HCT116 (cell line): ENCODE results near the gene TTLL10. TPM values are rescaled to one million over a fixed set of nuclear protein-coding genes. Genes with fewer than 3 reads are reported as not detected.

Source experiments
- ATAC-seq: fragments of 200-7000 bp; cut with Tn5 transposase; 2 replicates; pipeline ENCODE4 v1.9.1; 2020; ENCODE audit warnings: mild to moderate bottlenecking, moderate library complexity
- BruUV-seq: library from RNA; stranded (reverse); fragments of 400-500 nt; replicated peaks from 2 replicates; lab custom pipeline; 2021; lab: Mats Ljungman, UMichigan
- CTCF ChIA-PET: fragments of 300-600 bp; sonication (Branson Sonifier 250); formaldehyde crosslinking; loops from one replicate; lab custom pipeline; 2021; ENCODE audit warnings: antibody characterized with exemption; lab: Charles Lee
- POLR2A ChIA-PET: fragments of 300-600, 350-600 bp; sonication (Branson Sonifier 250); formaldehyde crosslinking; loops from one replicate; lab custom pipeline; 2021; ENCODE audit warnings: antibody characterized with exemption; lab: Charles Lee
- RAD21 ChIA-PET, 2 experiments: fragments of 300-600 bp; sonication (Branson Sonifier 250); formaldehyde crosslinking; loops; one replicate each; lab custom pipeline; 2023; ENCODE audit warnings: low total read pairs in 2 of 2; ENCODE audit not compliant: uncharacterized antibody in 2 of 2, unreplicated experiment in 2 of 2, low non-redundant PET in 1 of 2; lab: Charles Lee
- DNase-seq: peaks from one replicate; pipeline ENCODE4 v3.0.0-alpha.2; 2010; ENCODE audit warnings: low read depth, low spot score
- H2AFZ ChIP-seq: fragments of 200-600 bp; shearing (Covaris generic), sonication (generic); 2 replicates; pipeline ENCODE4 v1.6.1; 2017; ENCODE audit warnings: low read depth, mixed run types, mixed read lengths, antibody characterized with exemption, low read length; ENCODE audit not compliant: poor library complexity, severe bottlenecking
- H3K27ac ChIP-seq: 2 replicates; pipeline ENCODE4 v1.5.1; 2012; ENCODE audit warnings: low read depth, low read length
- H3K27me3 ChIP-seq: fragments of 200-600 bp; sonication (generic); 2 replicates; pipeline ENCODE4 v1.6.1; 2016; ENCODE audit warnings: mixed run types, low read length, mixed read lengths; ENCODE audit not compliant: insufficient read depth
- H3K36me3 ChIP-seq, 2 experiments: fragments of 200-500 bp in 1 of 2; fragments of 200-600 bp in 1 of 2; sonication (Bioruptor generic) in 1 of 2; sonication (generic) in 1 of 2; 2 replicates each; pipeline versions ENCODE4 v1.5.1 to v1.6.1; 2014 to 2016; ENCODE audit warnings: low read length in 2 of 2, inconsistent platforms in 1 of 2, mixed read lengths in 1 of 2, mixed run types in 1 of 2; ENCODE audit not compliant: insufficient read depth in 2 of 2, control insufficient read depth in 1 of 2
- H3K4me1 ChIP-seq, 2 experiments: fragments of 200-600 bp in 1 of 2; sonication (generic) in 1 of 2; 2 replicates each; pipeline versions ENCODE4 v1.5.1 to v1.6.1; 2012 to 2017; ENCODE audit warnings: low read length in 2 of 2, inconsistent platforms in 1 of 2, mild to moderate bottlenecking in 1 of 2, mixed read lengths in 1 of 2, mixed run types in 1 of 2, moderate library complexity in 1 of 2; ENCODE audit not compliant: insufficient read depth in 2 of 2, control insufficient read depth in 1 of 2
- H3K4me2 ChIP-seq: fragments of 200-600 bp; sonication (generic); 2 replicates; pipeline ENCODE4 v1.6.1; 2017; ENCODE audit warnings: mixed run types, low read length, mixed read lengths
- H3K4me3 ChIP-seq, 2 experiments: fragments of 200-600 bp in 1 of 2; sonication (generic) in 1 of 2; replicated peaks in 1 of 2; 2 replicates each; pipeline ENCODE4 v1.5.1; 2011 to 2016; ENCODE audit warnings: low read length in 2 of 2, control low read depth in 1 of 2, low read depth in 1 of 2, mild to moderate bottlenecking in 1 of 2, mixed read lengths in 1 of 2, mixed run types in 1 of 2
- H3K79me2 ChIP-seq: fragments of 200-600 bp; sonication (generic); 2 replicates; pipeline ENCODE4 v1.6.1; 2017; ENCODE audit warnings: mild to moderate bottlenecking, mixed run types, low read length, moderate library complexity, mixed read lengths; ENCODE audit not compliant: insufficient read depth
- H3K9ac ChIP-seq: fragments of 200-600 bp; sonication (generic); 2 replicates; pipeline ENCODE4 v1.6.1; 2016; ENCODE audit warnings: low read length, mixed read lengths
- H3K9me2 ChIP-seq: fragments of 200-600 bp; sonication (generic), shearing (Covaris generic); 2 replicates; pipeline ENCODE4 v1.6.1; 2017; ENCODE audit warnings: mixed run types, mild to moderate bottlenecking, moderate library complexity; ENCODE audit not compliant: insufficient read depth
- H3K9me3 ChIP-seq, 2 experiments: fragments of 200-500 bp in 1 of 2; fragments of 200-600 bp in 1 of 2; sonication (Bioruptor generic) in 1 of 2; sonication (generic) in 1 of 2; 2 replicates each; pipeline ENCODE4 v1.6.1; 2014 to 2017; ENCODE audit warnings: low read length in 2 of 2, mixed read lengths in 2 of 2, inconsistent platforms in 1 of 2, low read depth in 1 of 2, mild to moderate bottlenecking in 1 of 2, mixed run types in 1 of 2, moderate library complexity in 1 of 2; ENCODE audit not compliant: control insufficient read depth in 1 of 2, insufficient read depth in 1 of 2
- H4K20me1 ChIP-seq: fragments of 200-600 bp; sonication (generic), shearing (Covaris generic); 2 replicates; pipeline ENCODE4 v1.6.1; 2017; ENCODE audit warnings: mixed run types, mild to moderate bottlenecking, moderate library complexity; ENCODE audit not compliant: insufficient read depth
- CEBPB ChIP-seq: IDR thresholded peaks from 2 replicates; pipeline ENCODE4 v1.6.1; 2012; ENCODE audit warnings: low read depth
- EGR1 ChIP-seq: IDR thresholded peaks from 2 replicates; pipeline ENCODE4 v1.6.1; 2012; ENCODE audit warnings: low read depth
- EZH2phosphoT487 ChIP-seq: fragments of 200-600 bp; IDR thresholded peaks from 2 replicates; pipeline ENCODE4 v1.6.1; 2018; ENCODE audit warnings: antibody characterized with exemption, borderline replicate concordance
- FOSL1 ChIP-seq: IDR thresholded peaks from 2 replicates; pipeline ENCODE4 v1.6.1; 2012; ENCODE audit warnings: low read depth
- POLR2AphosphoS5 ChIP-seq: IDR thresholded peaks from 2 replicates; pipeline ENCODE4 v1.6.1; 2011; ENCODE audit warnings: mild to moderate bottlenecking, low read depth, low read length, moderate library complexity
- SRF ChIP-seq: IDR thresholded peaks from 2 replicates; pipeline ENCODE4 v1.6.1; 2012; ENCODE audit warnings: low read depth
- TCF7L2 ChIP-seq: IDR thresholded peaks from 2 replicates; pipeline ENCODE4 v1.7.0; 2011; ENCODE audit warnings: borderline replicate concordance, inconsistent platforms; ENCODE audit not compliant: insufficient read depth, insufficient read length; ENCODE audit errors: extremely low read depth
- ZFX ChIP-seq: fragments of 450-650 bp; IDR thresholded peaks from 2 replicates; pipeline ENCODE4 v1.6.1; 2017
- intact Hi-C: fragments of 100-400 bp; cut with micrococcal nuclease; formaldehyde crosslinking; loops from 2 replicates; pipeline ENCODE4 v1.10.0; 2022
- total RNA-seq: library from RNA; stranded (reverse); gene quantifications from one replicate; pipeline ENCODE4 v1.2.1, GENCODE V29; 2021; ENCODE audit not compliant: unreplicated experiment

Gene TTLL10
- total RNA-seq, 1 experiment from 2014 or later: 0.10 TPM

DNA sequence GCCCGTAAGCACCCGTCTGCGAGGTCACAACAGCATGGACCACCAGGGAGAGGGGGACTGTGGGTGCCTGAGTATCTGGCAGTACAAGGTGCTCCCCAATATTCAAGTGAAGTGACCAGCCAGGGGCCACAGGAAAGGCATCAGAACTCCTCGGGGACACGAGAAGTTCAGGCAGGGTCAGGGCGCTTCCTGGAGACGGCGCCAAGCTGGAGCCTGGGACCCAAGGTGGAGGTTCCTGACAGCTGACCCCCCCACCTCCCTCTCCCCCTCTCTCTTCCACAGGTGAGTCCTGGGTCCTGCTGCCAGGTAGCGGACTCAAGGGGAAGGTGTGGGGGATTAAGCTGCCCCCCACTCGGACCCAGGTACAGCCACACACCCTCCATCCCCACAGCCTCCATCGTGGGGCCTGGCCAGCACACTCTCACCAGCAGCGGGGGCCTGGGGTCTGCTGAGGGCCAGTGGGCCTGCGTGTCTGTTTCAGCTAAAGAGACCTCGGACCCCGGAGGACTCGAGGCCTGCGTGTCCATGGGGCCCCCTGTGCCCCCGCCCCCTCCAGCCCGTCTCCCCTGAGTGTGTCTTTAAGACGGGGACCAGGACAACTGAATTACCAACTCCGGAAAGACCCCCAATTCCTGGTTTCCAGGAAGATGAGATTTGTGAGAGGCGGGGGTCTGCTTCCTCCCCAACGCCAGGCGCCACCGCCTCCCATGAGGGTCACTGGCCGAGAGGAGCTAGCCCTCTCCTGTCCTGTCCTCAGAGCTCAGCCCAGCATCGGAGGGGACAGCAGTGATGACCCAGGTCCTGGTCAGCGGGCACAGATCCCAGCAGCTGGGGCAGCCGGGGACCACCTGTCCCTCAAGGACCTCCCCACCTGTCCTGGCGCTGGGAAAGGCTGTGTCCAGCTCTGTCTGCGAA lies 26.5 kb downstream of the TTLL10 start (continued):
- TF ChIP-seq EZH2phosphoT487: no peak
- no peak for TF ChIP-seq POLR2AphosphoS5
- no peak for TF ChIP-seq FOSL1
- TF ChIP-seq SRF: no peak

DNA sequence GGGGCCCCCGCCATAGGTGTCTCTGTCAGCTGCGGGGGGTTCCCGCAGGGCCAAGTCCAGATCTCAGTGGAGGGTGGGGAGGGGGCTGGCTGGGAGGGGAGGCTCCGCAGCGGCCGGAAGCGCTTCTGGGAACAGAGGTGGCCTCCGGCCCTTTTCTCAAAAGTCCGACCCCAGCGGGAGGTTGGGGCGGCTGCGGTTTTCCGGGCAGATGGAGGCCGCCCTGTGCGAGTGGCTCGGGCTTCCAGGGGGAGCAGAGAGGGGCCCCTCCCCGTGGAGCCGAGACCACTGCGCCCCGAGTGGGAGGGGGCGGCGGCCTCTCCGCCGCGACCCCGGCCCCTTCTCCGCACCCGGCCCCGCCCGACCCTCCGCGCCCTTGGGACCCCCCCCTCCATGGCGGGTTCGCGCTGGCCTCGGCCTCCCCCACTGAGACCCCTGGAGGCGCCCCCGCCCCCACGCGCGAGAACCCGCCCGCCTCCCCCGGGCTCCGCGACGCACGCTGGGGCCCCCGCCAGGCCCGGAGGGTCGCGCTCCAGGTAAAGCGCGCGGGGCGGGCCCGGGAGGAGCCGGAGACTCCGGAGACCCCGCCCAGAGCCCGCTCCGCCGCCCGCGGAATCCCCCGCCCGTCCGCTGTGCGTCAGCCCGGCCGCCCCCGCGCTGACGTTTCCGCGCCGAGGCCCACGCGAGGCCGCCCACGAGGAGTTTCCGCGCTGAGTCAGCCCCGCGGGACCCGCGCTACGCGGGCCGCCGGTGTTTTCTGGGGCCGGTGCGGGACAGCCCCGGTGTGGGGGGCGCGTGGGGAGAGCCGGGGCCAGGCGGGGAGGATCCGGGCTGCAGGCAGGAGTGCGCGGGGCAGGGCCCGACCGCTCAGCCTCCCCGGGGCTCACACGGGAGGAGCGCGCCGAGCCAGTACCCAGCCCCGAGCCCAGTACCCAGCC lies 27.5 kb downstream of the TTLL10 start:
- H4K20me1 ChIP-seq: no peaks in the 10 kb centered on the region
- POLR2A ChIA-PET: no interaction called here
- intact Hi-C loops: no loop called here
- H3K27ac ChIP-seq: peak overlapping the region; percentile 19; the same call in 1 of the 2 replicates
- no peak overlapping the region for H2AFZ ChIP-seq
- no peaks in the 10 kb centered on the region for H3K9me3 ChIP-seq
- TF ChIP-seq EGR1 (peak; percentile 97), ZFX (no peak), CEBPB (no peak), EZH2phosphoT487 (no peak), TCF7L2 (no peak), SRF (no peak), POLR2AphosphoS5 (peak; percentile 56)
- TF ChIP-seq, all 23 proteins: peak for 2
- H3K4me2 ChIP-seq: peak overlapping the region; percentile 77
- no peaks in the 10 kb centered on the region for H3K9me2 ChIP-seq
- peak; percentile 65 for ATAC-seq
- RAD21 ChIA-PET: interaction anchor here in 1 of 2 experiments (0.6 kb wide), 1 partner anchor 32 kb away, joined by 3 read pairs; no protein-coding TSS in a partner anchor
- peak overlapping the region; percentile 19 to 56 for H3K4me3 ChIP-seq
- H3K4me1 ChIP-seq: peaks cover 5 to 14% of the 10 kb centered on the region in 2 experiments; a peak in 3 of 4 replicates
- H3K36me3 ChIP-seq: no peaks in the 10 kb centered on the region
- CTCF ChIA-PET: no interaction called here
- H3K9ac ChIP-seq: peak overlapping the region; percentile 62
- no TSS peak for BruUV-seq
- peaks cover 8% of the 10 kb centered on the region; the same call in 1 of the 2 replicates for H3K79me2 ChIP-seq
- H3K27me3 ChIP-seq: no peaks in the 10 kb centered on the region
- no peak for DNase-seq
